ENCODE measurements around the gene KLK2.

KLK2 gene

GRCh38 chr19:50843701-50844221, 29.5 kb upstream of the KLK2 start:
- no peak overlapping the region for H3K4me3 ChIP-seq
- H3K27ac ChIP-seq: no peak overlapping the region

GRCh38 chr19:50844296-50844935, 28.8 kb upstream of the KLK2 start:
- no peak overlapping the region for H3K4me3 ChIP-seq
- no peak overlapping the region for H3K27ac ChIP-seq

GRCh38 chr19:50850738-50851137, 22.5 kb upstream of the KLK2 start:
- no peak overlapping the region for H3K4me3 ChIP-seq
- H3K27ac ChIP-seq: no peak overlapping the region

GRCh38 chr19:50851620-50852019, 21.6 kb upstream of the KLK2 start:
- Histone ChIP-seq H3K4me3 (no peak overlapping the region), H3K27ac (no peak overlapping the region)

GRCh38 chr19:50854636-50855410, 18.4 kb upstream of the KLK2 start, which contains the start of gene KLK3:
Gene KLK3, plus strand, starts transcription at chr19:50854915. Its CDS starts 41 bp downstream, at chr19:50854956.
- no peak within 1 kb of the TSS for H3K4me3 ChIP-seq
- H3K27ac ChIP-seq: no peak within 1 kb of the TSS

GRCh38 chr19:50857366-50857765, 15.9 kb upstream of the KLK2 start:
- H3K4me3 ChIP-seq: no peak overlapping the region
- no peak overlapping the region for H3K27ac ChIP-seq

- Histone ChIP-seq H3K27ac (no peak overlapping the region), H3K4me3 (no peak overlapping the region)
These were observed 14.4 kb upstream of the KLK2 start for GRCh38 chr19:50858886-50859285.

GRCh38 chr19:50859849-50860248, 13.4 kb upstream of the KLK2 start:
- Histone ChIP-seq H3K27ac (no peak overlapping the region), H3K4me3 (no peak overlapping the region)

GRCh38 chr19:50861010-50861409, 12.2 kb upstream of the KLK2 start:
- Histone ChIP-seq H3K27ac (no peak overlapping the region), H3K4me3 (no peak overlapping the region)

- Histone ChIP-seq H3K4me3 (no peak overlapping the region), H3K27ac (no peak overlapping the region)
These were observed 11.5 kb upstream of the KLK2 start for GRCh38 chr19:50861496-50862286.

- Histone ChIP-seq H3K4me3 (no peak overlapping the region), H3K27ac (no peak overlapping the region)
These were observed 3.8 kb upstream of the KLK2 start for GRCh38 chr19:50869479-50869878.

GRCh38 chr19:50870417-50871089, 2.7 kb upstream of the KLK2 start:
- no peak overlapping the region for H3K4me3 ChIP-seq
- no peak overlapping the region for H3K27ac ChIP-seq

- H3K27ac ChIP-seq: no peak overlapping the region
- H3K4me3 ChIP-seq: no peak overlapping the region
These were observed 972 bp downstream of the KLK2 start for GRCh38 chr19:50874211-50874610.

- peak overlapping the region in 1 of 21 experiments; percentile 10 for H3K27ac ChIP-seq
- H3K4me3 ChIP-seq: no peak overlapping the region
These were observed 2.7 kb downstream of the KLK2 start for GRCh38 chr19:50875795-50876422.

GRCh38 chr19:50876456-50876855, 3.2 kb downstream of the KLK2 start:
- Histone ChIP-seq H3K4me3 (no peak overlapping the region), H3K27ac (no peak overlapping the region)

- no peak overlapping the region for H3K27ac ChIP-seq
These were observed 4.1 kb downstream of the KLK2 start for GRCh38 chr19:50877338-50877737.

GRCh38 chr19:50878851-50879250, 5.6 kb downstream of the KLK2 start:
- no peak overlapping the region for H3K4me3 ChIP-seq
- H3K27ac ChIP-seq: no peak overlapping the region

More at GRCh38 chr19:50877338-50877737, 4.1 kb downstream of the KLK2 start:
- no peak overlapping the region for H3K4me3 ChIP-seq

- Histone ChIP-seq H3K4me3 (no peak overlapping the region), H3K27ac (no peak overlapping the region)
These were observed 7.0 kb downstream of the KLK2 start for GRCh38 chr19:50880241-50880640.

GRCh38 chr19:50882188-50882587, 8.9 kb downstream of the KLK2 start:
- no peak overlapping the region for H3K27ac ChIP-seq
- no peak overlapping the region for H3K4me3 ChIP-seq

Data from skin epidermis (tissue), 12 donors.